GM18508 (cell line): ENCODE results near the gene NPHP4.

ENCODE experiments used
- ATAC-seq: cut with Tn5 transposase; IDR thresholded peaks from one replicate; pipeline ENCODE4 v1.9.1; 2021; ENCODE audit warnings: moderate number of reproducible peaks; ENCODE audit not compliant: insufficient read depth, unreplicated experiment

The NPHP4 gene

DNA sequence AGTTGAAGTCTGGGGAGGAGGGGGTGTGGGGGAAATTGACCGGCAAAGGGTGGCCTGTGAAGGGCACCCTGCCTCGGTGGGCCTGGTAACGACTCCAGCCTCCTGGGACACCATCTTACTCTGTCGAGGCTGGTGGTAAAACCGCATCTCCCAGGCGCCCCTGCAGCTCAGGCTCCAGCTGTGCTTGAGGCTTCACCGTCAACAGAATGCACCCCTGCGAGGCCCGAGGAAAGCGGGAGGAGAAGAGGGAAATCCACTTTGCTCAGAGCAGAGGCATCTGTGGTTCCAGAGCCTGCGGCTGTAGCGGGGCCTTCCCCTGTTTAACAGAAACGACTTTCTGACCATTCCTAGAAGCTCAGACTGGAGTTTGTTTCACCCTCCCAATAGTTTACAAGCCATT lies 165.6 kb downstream of the NPHP4 start:
- ATAC-seq: no peak

DNA sequence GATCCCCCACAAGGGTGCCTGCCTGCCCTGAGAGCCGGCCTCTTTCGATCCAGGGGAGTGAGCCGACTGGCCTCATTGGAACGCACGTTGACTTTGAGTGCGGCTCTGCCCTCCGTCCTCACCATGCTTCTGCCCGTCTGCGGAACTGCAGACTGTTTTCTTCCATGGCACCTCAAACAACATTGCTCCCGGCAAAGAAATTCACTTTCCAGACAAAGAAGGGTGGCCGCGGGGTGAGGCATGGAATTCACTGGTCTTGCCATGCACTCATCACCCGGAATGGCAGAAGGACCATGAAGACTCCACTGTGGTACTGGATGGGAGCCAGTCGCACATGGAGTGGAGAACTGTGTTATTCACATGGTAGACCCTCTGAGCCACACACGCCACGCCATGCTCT lies 169.5 kb downstream of the NPHP4 start:
- ATAC-seq: no peak

GRCh38 chr1:5822266-5822665 lies 170.0 kb downstream of the NPHP4 start:
- no peak for ATAC-seq

- ATAC-seq: no peak
Measured at GRCh38 chr1:5821540-5822176, 170.6 kb downstream of the NPHP4 start.

DNA sequence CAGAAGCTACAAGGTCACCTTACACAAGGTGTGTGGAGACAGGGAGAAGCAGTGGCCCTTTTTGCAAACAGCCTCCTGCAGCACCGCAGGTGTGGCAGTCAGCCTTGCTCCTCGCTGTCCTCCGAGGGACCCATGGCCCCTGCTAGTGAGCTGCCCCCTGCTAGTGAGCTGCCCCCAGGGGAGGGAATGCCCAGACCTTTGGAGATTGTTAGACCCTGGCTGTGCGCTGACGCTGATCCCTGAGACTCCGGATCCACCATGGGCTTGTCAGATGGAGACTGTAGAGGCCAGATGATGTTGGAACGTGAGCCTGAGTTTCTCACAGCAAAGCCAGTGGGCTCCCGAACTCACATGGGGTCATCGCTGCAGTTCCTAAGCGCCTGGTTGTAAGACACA lies 172.2 kb downstream of the NPHP4 start:
- no peak for ATAC-seq

- ATAC-seq: no peak
Measured at GRCh38 chr1:5819391-5820025, 172.7 kb downstream of the NPHP4 start.

DNA sequence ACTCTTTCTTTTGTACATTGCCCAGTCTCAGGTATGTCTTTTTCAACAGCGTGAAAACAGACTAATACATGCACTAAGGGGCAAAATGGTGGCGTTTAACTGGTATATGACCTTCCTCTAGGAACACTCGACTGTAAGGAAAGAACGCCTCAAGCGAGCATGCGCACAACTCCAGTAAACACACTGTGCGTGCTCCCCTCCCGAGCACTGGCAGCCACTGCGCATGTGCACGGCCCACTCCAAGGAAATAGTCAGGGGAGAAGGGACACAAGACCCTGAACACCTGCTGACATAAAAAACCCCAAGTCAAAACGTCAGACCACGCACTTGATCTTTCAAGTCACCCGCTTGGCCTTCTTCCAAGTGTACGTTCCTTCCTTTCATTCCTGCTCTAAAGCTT lies 173.5 kb downstream of the NPHP4 start:
- ATAC-seq: no peak

GRCh38 chr1:5815716-5816115 lies 176.5 kb downstream of the NPHP4 start:
- ATAC-seq: no peak

DNA sequence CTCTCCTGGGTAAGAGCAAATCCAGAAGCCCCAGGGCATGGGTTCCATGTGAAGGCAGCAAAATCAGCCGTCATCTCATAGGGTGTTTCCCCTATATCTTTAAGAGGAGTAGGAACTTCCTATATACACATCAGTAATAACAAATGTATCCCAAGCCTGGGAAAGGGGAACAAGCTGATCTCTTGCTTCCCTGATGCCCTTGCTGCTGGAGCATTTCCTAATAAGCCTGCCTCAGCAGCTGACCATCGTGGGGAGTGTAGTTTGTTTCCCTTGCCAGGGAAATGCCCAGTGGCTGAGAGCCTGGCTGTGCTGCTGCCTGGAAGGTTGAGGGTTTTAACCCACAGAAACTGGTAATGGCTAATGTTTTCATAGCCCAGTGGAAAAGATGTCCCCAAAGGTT lies 177.0 kb downstream of the NPHP4 start:
- no peak for ATAC-seq

DNA sequence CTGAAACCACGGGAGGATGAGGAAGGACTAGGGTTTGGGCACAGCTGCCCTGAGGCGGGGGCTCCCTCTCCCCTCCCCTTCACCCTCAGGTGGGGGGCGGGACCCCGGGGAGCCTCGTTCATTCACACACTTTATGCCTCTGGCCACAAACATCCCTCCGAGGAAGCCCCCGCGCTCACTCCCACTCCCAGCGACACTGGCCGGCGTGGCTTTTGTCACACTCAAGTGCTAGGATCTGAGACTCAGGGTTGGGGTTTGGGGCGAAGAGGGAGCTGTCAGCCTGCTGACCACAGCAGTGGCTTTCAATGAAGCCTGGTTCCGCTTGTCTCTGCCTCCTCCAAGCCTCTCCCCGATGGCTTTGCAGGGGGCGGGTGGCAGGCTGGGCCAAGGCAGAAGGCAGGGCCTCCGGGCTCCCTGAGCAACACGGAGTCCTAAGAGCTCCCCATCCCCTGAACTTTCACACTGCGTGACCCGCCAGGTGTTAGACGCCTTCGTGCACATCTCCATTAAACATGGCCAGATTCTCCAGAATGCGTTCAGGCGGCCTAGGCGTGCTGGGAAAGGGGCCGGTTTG lies 178.1 kb downstream of the NPHP4 start:
- no peak for ATAC-seq

GRCh38 chr1:5813480-5813879 lies 178.7 kb downstream of the NPHP4 start:
- no peak for ATAC-seq
